Measurements from ENCODE around the gene COX11.

The COX11 gene

DNA sequence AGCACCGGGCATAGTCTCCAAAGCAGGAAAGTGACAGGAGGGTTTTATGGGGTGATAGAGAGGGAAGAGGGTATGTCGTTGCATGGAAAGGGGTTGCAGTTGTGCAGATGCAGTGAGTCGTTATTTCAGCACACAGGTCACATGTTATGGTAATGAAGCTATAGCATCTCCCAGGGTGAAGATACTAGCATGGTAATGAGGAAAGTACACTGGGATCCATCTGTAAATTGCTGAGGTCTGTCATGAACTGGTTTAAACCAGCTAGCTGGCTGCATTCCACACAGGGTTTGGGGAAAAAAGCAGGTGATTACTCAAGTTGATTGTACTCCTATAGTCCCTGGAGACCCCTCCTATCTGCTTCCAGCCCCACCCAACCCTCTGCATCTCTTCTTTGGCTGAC lies 11.7 kb downstream of the COX11 start:
- peak; percentile 99 for DNase-seq

DNA sequence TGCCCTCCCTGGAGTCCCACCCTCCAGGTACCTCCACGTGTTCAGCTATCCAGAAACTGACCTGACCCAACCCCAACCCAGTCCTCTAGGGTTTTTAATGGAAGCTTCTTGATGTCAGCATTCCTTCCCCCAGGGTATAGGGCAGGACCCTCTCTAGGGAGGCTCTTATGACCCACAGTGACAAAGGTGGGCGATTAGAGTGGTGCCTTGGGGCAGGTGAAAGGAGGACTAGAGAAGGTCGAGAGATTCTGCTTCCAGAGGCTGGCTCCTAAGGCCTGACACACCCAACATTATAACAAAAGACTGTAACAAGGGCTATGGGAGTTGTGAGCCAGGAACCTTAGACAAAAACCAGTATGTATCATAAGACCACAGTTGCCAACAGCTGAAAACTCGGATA lies 17.2 kb downstream of the COX11 start:
- DNase-seq, result no peak

DNA sequence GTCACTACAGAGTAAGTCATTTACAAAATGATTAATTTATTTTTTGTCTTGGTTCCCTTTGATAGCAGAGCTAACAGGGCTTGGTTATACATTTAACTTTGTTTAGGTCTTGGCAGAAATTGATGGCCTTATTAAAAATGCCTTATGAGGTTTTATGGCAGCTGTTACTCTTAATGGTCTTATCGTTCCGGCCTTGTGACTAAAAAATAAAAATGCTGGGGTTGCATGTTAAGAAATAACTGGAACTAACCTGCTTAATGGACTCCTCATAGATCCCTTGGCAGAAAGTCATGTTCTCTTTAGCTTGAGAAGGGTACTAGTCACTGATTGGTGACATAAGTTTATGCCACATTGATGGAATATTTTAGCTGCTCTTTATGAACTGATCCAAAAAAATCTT lies 18.3 kb downstream of the COX11 start:
- DNase-seq, result no peak

DNA sequence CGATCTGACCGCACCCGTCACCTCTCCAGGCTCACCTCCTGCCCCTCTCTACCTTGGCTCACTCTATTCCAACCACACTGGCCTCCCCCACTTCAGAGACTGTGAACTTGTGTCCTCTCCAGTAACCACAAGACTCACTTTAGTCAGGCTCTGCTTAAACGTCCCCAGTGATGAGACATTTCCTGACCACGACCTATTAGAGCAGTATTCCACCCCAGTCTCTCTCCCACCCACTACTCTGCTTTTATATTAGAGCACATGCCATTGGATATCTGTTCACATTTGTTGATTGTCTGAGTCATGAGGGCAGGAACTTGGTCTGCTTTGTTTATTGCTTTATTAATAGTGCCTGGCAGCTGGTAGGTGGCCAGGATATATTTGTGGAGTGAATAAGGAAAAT lies 20.1 kb downstream of the COX11 start:
- no peak for DNase-seq

DNA sequence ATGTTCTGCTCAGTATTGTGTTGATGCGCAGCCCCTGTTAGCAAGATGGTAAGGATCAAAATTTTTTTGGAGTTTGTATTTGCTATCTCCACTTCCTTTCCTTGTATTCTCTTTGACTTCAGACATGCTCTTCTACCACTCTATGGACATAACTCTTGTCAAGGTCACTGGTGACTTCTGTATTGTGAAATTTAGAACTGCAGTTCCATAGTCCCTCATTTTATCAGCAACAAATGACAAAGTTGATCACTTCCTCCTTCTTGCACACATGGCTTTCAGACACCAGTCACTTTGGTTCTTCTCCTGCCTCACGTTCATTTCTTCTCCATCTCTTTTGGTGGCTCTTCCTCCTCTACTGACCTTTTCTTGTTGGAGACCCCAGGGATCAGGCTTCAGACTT lies 21.1 kb downstream of the COX11 start:
- DNase-seq, result no peak

DNA sequence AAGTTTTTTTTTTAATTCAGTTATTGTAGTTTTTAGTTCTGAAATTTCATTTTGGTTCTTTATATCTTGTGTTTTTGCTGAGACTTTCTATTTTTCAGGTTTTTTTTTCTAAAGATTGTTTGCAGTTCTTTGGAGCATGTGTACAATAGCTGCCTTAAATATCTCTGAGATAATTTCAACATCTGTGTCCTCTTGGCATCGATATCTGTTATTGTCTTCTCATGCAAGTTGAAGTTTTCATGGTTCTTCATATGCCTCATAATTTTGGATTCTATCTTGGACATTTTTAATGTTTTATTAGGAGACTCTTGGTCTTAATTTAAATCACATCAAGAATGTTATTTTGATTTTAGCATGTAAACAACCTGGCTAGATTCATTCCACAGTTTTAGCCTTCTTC lies 22.8 kb downstream of the COX11 start:
- no peak for DNase-seq

DNA sequence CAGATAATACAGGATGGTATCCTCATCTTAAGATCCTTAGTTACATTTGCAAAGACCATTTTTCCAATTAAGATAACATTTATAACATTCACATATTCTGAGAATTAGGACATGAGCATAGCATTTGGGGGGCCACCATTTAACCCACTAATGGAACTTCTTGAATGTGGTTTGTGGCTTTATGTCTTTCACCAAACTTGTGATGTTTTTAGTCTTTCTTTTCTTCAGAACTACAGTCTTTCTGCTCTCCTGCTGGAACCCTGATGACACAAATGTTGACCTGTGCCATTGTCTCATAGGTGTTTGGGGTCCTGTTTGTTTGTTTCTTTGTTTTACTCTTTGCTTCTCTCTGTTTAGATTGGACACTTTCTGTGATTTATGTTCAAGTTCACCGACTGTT lies 23.2 kb downstream of the COX11 start:
- DNase-seq, result no peak

DNA sequence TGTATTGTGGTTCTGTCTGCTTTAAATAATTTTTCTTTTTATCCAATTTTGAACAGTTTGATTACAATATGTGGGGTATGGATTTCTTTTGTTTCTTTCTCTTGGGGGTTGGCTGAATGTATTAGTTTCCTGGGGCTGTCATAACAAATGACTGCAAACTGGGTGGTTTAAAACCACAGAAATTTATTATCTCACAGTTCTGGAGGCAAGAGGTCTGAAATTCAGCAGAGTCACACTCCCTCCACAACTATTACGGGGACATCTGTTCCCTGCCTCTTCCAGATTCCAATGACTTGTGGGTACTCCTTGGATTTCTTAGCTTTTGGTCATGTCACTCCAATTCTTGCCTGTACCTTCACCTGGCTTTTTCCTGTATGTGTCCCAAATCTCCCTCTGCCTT lies 23.7 kb downstream of the COX11 start:
- DNase-seq, result peak; percentile 2

DNA sequence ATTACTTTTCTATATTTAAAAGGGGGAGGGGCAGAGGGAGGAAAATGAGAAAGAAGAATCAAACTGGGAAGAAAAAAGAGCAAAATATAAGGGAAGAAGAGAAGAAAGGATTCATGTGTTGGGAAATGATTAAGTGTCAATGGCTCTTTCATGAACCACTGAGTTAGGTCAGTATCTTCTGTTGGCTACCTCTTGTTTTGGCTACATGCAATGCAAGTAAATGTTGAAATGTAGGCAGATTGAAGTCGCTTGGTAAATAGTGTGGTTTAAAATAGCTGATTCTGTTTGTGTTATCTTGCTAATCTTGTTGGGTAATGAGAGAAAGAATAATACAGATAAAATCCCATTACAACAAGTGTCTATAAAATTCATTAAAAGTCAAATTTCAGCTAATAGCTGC lies 27.2 kb downstream of the COX11 start:
- no peak for DNase-seq

DNA sequence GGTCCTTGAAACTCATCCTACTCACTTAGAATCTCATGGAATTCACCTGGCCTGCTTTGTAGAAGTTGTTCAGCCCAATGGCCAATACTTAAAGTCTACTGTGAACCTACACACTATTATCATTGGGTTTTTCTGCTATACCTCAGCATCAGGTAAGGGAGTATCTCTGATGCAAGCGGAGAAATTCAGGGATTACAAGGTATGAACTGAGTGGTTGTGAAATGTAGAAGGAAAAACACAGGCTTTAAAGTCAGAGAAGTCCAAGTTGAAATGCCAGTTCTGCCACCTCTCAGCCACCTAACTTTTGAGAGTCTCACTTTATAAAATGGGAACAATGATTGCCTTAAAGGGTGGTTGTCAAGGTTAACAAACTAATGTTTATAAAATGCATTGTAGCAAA lies 31.0 kb downstream of the COX11 start:
- no peak for DNase-seq

DNA sequence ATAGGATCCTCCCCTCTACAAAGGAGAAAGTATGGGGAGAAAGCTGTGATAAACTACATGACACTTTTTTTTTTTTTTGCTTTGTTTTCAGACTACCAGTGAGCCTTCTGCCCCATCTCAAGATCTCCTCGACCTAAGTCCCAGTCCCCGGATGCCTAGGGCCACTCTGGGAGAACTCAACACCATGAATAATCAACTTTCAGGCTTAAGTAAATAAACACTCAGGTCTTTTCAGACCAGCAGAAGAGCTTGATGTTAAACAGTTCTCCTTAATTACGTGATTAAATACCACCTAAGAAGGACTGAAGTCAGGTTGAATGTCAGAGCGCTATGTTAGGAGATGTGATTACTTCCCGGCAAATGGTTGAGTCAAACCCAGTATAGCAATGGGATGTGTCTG lies 31.4 kb downstream of the COX11 start:
- DNase-seq, result no peak

DNA sequence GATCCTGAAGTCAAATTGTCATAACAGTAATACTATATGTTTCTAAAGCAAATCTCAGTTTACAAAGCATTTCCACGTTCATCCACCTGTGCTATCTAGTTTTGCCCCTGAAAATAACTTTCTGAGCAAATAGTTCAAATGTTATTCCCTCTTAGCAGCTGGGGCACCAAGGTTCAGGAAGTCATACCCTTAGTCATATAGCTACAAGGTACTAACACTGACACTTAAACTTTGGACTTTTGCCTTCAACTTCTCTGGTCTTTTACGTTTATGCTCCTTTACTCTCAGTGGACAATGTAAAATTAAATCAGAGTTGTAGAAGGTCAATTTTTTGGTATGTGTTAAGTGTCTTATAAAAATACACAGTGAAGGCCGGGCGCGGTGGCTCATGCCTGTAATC lies 33.0 kb downstream of the COX11 start:
- no peak for DNase-seq

DNA sequence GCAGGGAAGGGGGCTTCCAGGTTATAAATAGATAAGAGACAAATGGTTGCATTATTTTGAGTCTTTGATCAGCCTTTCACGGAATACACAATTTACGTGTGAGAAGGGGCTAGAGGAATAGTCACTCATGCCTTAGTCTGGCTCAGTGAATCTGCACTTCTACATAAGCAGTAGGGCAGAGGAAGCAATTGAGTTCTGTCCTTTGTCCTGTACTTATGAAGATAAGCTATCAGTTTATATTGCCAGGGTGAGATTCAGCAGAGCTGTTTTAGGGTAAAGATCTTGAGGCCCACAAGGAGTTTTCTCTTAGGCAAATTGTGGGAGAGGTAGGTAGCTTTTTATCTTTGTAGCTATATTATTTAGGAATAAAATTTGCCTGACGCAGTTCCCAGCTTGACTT lies 34.5 kb downstream of the COX11 start:
- no peak for DNase-seq

DNA sequence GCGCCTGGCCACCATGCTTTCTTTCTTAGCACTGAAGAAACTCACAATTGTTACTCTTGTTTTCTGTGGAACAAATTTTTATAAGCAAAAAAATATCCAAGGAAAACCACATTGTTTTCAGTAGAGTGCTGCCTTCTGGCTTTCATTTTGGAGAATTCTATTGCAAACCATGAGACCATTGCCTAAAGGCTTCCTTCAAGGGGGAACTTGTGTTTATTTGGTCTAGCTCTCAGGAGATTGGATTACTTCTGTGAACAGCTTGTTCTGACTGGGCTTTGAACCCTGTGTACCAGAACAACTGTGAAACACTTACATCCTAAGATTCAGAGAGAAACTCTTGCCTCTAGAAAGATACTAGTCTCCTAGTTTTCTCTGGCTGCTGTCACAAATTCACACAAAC lies 35.7 kb downstream of the COX11 start:
- DNase-seq, result no peak

DNA sequence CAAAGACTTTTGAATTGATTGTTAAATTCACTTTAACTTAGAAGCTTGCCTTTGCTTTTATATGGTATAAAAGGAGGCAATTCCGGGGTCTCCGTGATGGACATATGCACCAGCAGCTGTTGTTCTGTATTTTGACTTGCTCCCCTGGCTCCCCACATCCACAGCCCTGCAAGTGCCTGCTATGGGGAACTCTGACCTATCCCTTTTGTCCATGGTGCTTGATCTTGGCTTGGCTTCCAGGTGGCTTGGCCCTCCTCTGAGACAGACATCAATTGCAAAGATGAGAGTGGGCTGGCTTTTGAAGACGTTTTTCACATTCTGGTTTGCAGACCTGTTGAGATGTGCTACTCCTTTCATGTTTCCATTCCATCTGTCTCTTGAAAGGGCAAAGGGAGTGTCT lies 40.9 kb downstream of the COX11 start:
- DNase-seq, result no peak

DNA sequence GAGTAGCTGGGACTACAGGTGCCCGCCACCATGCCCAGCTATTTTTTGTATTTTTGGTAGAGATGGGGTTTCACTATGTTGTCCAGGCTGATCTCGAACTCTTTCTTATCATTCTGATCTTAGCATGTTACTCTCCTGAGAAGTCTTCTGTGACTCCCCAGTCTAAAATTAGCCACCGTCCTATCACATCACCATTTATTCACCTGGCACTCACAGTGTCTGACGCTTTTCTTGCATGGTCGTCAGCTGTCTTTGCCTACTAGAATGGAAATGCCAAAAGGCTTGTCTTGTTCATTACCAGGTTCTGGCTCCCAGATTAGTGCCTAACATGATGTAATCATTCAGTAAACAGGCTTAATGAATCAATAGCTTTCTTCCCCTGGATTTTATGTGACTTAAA lies 44.0 kb downstream of the COX11 start:
- DNase-seq, result no peak

DNA sequence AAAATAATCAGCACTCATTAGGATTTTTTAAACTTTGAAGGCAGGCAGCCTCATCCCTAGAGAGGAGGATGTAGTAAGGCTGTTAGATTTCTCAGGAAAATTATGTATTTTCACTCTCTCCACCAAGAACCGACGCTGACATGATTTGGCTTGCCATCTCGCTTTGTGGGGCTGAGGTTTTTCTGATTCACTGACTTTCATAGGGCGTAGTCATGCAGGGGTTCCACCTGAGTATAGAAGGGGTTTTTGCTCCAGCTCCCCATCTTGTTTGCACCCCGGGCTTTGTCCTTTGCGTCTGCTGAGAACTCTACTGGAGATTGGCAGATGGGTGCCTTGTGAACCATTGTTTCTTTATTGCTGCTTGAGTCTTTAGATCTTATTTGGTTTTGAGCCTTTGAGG lies 47.6 kb downstream of the COX11 start:
- DNase-seq, result no peak

DNA sequence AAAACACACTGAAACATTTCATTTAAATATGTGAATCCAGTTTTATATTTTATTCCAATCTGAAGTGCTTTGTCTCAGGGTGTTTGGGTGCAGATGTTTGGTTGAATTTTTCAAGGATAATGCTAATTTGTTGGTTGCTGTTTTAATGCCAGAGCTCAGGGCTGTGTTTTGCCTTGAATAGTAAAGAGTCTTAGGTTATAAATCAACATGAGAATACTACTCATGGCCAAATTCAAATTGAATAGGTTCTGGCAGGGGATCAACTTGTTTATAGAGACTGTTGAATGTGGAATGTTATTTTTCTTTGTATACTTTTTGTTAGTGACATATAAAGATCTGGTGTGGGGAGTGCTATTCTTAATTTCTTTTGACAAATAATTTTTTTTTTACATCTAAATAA lies 49.0 kb downstream of the COX11 start:
- DNase-seq, result no peak

DNA sequence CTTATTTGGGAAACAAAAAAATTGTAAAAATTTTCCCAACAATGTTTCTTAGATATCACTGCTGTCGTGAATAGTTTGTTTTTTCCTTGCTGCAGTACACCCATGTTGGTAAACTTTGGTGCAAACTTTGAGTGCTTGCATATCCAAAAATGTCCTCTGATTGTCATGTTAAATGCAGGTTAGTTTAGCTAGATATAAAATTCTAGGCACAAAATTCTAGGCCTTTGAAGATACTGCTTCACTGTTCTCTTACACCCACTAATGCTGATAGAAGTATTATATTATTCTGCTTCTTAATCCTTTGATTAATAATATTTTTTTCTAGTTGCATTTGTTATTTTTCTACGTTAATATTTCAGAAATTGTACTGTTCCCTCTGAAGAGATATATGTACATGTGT lies 51.7 kb downstream of the COX11 start:
- DNase-seq, result no peak

Data from NCI-H2171 treated with DMSO at 0.1 percent for 48 hours (cell line).